OCI-LY1 (cell line): ENCODE measurements around the gene ANKS1A.

Experiments used
- CTCF ChIP-seq: fragments of 200-600 bp; sonication (generic), shearing (Covaris generic); IDR thresholded peaks from 2 replicates; pipeline ENCODE4 v1.5.1; 2017; ENCODE audit warnings: mild to moderate bottlenecking, antibody characterized with exemption, low read length, moderate library complexity, mixed read lengths
- EZH2 ChIP-seq: fragments of 200-600 bp; sonication (generic), shearing (Covaris generic); IDR thresholded peaks from 2 replicates; pipeline ENCODE4 v1.8.0; 2017; ENCODE audit warnings: borderline replicate concordance, mixed run types, mild to moderate bottlenecking, antibody characterized with exemption, low read length, moderate library complexity, mixed read lengths

DNA sequence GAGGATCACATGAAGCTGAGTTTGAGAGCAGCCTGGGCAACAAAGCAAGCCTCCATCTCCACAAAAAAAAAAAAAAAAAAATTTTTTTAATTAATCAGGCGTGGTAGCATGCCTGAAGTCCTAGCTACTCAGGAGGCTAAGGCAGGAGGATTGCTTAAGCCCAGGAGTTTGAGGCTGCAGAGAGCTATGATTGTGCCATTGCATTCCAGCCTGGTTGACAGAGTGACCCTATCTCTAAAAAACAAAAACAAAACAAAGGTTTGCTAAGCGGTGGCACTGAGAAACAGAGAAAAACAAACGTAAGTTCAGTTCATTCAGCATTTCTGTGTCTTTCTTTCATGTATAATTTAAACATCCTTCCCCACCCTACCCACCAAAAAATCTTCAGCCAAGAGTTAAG is 78.4 kb downstream of the ANKS1A start:
- TF ChIP-seq CTCF: no peak
- no peak for TF ChIP-seq EZH2
